ENCODE measurements around the gene ZNF479. TPM values are rescaled to one million over a fixed set of nuclear protein-coding genes. Genes with fewer than 3 reads are reported as not detected.
"Not testable (repeated sequence)": the region's sequence is repeated elsewhere in the genome, so short reads cannot be mapped to it uniquely, and the experiment has no call there.

ZNF479 gene
- total RNA-seq: not detected

DNA sequence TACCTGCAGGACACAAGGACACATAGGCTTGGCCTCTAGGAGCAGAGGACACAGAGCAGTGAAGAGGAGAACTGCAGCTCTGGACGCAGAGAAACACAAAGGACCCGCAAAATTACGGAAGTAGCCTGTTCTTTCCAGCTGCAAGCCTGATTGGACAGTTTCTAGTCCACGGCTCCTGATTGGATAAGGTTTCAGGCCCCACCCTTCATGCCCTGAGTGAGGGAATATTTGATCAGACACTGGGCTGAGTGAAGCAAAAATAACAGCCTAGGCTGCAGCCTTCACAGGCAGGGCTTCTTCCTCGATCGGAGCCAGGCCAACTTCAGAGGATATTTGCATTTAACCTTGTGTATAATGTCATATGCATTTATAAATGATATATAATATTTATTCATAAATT, at the start of gene ZNF479:
Gene ZNF479, minus strand, starts transcription at position 101 of the 400 bp plus-strand sequence. CDS start 112 bp downstream, outside the sequence.
- not testable (repeated sequence) for DNase-seq

DNA sequence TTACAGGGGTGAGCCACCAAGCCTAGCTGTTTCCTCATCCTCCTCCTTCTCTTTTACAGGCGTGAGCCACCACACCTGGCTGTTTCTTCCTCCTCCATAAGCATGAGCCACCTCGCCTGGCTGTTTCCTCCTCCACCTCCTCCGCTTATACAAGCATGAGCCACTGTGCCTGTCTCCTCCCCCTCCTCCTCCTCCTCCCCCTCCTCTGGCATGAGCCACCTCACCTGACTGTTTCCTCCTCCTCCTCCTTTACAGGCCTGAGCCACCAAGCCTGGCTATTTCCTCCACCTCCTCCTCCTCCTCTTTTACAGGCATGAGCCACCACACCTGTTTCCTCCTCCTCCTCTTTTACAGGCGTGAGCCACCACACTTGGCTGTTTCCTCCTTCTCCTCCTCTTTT, 49.8 kb upstream of the ZNF479 start:
- DNase-seq: no peak

DNA sequence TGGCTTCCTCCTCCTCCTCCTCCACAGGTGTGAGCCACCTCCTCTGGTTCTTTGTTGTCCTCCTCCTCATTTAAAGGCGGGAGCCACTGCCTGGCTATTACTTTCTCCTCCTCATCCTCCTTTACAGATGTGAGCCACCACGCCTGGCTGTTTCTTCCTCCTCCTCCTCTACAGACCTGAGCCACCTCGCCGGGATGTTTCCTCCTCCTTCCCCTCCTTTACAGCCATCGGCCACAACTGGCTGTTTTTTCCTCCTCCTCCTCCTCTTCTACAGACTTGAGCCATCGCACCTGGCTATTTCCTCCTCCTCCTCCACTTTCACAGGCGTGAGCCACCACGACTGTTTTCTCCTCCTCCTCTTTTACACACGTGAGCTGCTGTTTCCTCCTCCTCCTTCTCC, 49.0 kb upstream of the ZNF479 start:
- DNase-seq: no peak

DNA sequence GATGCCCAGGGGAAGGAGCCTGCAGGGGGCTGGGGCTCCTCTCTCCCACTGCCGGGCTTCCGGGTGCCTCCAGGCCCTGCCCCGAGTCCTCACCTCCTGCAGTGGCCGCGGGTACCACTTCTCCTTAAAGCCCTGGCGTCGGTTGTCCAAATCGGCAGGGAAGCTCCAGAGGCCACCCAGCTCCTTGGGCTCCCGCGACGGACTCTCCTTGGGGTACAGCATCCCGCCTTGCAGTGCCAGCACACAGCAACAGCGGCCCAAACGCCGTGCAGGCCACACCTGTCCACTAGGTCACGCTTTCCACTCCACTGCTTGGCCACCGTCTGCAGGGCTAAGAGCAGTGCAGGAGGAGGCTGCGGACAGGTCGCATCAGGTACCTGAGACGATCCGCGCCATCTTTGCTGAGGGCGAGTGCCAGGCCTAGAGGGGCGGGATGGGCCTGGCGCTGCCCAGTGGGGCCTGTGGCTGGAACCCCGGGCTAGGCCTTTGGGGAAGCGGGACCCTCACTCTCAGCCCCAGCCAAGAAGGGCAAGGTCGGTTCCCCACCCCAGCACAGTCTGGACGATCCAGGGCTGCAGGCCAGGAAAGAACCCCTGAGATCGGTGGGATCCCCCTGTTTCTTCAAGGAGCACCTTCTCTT, 47.7 kb upstream of the ZNF479 start:
- no peak for DNase-seq

DNA sequence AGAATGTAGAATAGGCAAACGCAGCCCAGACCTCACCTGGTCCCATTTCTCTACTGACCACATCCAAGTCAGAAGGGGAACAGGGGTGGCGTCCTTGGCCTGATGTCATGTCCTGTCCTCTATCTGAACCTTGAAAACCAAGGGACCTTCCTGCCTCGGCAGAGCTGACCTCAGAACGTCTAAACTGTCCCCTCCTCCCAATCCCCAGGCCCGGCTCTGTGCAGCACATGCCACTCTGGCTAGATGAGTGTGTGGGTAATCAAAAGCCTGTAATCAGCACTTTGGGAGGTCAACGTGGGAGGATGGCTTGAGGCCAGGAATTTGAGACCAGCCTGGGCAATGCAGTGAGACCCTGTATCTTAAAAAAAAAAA, 46.5 kb upstream of the ZNF479 start:
- no peak for DNase-seq

DNA sequence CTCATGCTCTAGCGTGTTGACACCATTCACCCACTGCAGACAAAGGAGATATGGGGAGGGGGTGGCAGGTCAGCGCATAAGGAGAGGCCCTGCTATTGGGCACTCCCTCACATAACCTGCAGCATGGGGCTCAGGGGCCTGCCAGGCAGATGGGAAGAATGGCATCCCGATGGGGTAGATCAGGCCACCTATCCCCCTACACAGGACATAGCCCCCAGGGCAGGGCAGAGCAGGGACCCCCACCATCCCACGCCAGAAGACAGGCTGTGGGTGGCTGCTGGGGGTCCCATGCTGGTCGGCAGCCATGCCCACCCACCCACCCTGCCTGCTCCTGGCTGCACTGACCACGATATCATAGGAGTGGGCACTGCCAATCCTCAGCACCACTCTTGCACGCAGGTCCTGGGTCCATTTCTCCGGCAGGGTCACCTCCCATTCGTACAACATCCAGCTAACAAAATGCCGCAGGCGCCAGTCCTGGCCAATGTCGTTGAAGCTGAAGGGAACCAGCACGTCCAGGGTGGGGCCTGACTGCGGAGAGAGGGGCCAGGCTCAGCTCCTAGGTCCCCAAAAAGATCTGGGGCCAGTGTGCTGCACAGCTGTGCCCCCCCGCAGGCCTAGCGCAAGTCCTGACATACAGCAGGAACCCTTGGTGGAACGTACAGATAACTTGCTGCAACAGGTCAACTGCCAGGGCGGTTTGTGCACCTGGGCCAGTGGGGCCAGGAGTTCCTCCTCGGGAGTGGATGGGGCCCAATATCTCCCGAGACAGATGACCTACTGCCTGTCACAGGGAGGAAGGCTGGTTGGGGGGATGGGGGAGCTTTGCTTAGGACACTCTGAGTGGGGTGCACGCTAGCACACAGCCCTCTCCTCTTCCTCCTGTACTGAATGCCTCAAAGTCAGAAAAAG, 45.9 kb upstream of the ZNF479 start:
- no peak for DNase-seq

DNA sequence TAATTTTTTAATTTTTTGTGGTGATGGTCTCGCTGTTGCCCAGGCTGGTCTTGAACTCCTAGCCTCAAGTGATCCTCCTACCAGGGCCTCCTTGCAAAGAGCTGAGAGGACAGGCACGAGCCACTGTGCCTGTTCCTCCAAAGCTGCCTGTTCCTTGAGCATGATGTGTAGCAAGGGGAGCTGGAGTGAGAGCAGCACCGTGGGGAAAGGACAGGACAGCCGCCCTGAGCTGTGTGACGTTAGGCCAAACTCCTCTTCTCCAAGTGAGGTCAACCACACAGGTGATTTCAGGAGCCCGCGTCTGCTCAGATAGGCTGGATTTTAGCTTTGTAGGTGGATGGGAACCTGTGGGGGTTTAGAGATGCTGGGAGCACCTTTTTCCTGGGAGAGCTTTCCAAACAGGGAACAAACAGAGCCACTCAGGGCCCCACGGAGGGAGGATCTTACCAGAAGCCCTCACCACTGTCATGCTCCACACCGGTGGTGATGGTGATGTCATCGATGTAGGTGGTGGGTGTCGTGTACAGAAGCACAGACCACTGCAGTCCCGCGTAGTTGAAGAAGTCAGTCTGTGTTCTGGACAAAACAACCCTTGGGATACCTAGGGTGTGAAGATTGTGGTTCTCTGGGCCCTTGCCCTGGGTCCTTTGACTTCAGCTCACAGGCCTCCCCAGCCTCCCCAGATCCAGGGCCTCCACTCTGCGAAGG, 44.8 kb upstream of the ZNF479 start:
- no peak for DNase-seq

DNA sequence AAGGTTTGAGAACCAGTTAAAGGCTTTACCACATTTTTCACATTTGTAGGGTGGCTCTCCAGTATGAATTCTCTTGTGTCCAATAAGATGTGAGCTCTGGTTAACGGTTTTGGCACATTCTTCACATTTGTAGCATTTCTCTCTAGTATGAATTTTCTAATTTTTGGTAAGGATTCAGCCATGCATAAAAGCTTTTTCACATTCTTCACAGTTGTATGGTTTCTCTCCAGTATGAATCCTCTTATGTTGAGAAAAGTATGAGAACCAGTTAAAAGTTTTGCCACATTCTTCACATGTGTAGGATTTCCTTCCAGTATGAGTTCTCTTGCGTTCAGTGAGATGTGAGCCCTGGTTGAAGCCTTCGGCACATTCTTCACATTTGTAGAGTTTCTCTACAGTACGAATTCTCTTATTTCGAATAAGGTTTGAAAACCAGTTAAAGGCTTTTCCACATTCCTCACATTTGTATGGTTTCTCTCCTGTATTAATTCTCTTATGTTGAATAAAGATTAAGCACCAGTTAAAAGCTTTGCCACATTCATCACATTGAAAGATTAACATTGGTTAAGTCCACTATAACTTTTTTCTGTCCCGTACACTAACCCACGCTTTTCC, 33.2 kb upstream of the ZNF479 start:
- DNase-seq: no peak

DNA sequence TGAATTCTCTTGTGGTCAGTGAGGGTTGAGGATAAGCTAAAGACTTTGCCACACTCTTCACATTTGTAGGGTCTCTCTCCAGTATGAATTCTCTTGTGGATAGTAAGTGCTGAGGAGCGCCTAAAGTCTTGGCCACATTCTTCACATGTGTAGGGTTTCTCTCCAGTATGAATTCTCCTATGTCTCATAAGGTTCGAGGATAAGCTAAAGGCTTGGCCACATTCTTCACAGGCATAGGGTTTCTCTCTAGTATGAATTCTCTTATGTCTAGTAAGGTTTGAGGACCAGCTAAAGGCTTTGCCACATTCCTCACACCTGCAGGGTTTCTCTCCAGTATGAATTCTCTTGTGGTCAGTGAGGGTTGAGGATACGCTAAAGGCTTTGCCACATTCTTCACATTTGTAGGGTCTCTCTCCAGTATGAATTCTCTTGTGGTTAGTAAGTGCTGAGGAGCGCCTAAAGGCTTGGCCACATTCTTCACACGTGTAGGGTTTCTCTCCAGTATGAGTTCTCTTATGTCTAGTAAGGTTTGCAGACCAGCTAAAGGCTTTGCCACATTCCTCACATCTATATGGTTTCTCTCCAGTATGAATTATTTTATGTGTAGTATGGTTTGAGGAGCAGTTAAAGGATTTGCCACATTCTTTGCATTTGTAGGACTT, 12.0 kb downstream of the ZNF479 start:
- not testable (repeated sequence) for DNase-seq
